H1 (cell line): Measurements from ENCODE around the gene TBR1. TPM values are rescaled to one million over a fixed set of nuclear protein-coding genes. Genes with fewer than 3 reads are reported as not detected.

ENCODE experiments used
- CTCF ChIA-PET: fragments of 300-600 bp; sonication (Branson Sonifier 250); formaldehyde crosslinking; loops from one replicate; lab custom pipeline; 2021; ENCODE audit not compliant: partially characterized antibody; lab: Charles Lee
- POLR2A ChIA-PET: fragments of 300-600 bp; sonication (Branson Sonifier 250); formaldehyde crosslinking; loops from one replicate; lab custom pipeline; 2021; ENCODE audit warnings: inconsistent platforms; ENCODE audit not compliant: partially characterized antibody; lab: Charles Lee
- DNase-seq, 2 experiments: peaks; one replicate each; pipeline versions ENCODE4 v3.0.0 to v3.0.0-alpha.2; 2010 to 2022; ENCODE audit warnings: low spot score in 2 of 2, low read depth in 1 of 2, mixed read lengths in 1 of 2
- FAIRE-seq: peaks from 2 replicates; lab custom pipeline; 2011; peaks lifted over from hg19 to GRCh38; lab: Jason Lieb, UNC
- H2AFZ ChIP-seq: 2 replicates; pipeline ENCODE4 v1.8.1; 2012; ENCODE audit warnings: low read length, inconsistent platforms
- H2AK5ac ChIP-seq: 2 replicates; pipeline ENCODE4 v1.6.1; 2013; ENCODE audit warnings: low read depth, low read length
- H2BK120ac ChIP-seq: replicated peaks from 2 replicates; pipeline ENCODE3; 2013; ENCODE audit warnings: low read depth, low read length, inconsistent platforms
- H2BK12ac ChIP-seq: 2 replicates; pipeline ENCODE4 v1.6.1; 2013; ENCODE audit warnings: low read depth, low read length
- H2BK15ac ChIP-seq: 2 replicates; pipeline ENCODE4 v1.6.1; 2013; ENCODE audit warnings: low read length
- H2BK20ac ChIP-seq: 2 replicates; pipeline ENCODE4 v1.6.1; 2013; ENCODE audit warnings: low read length
- H2BK5ac ChIP-seq: 2 replicates; pipeline ENCODE4 v1.6.1; 2013; ENCODE audit warnings: low read depth, low read length
- H3K14ac ChIP-seq: 2 replicates; pipeline ENCODE4 v1.6.1; 2013; ENCODE audit warnings: inconsistent platforms; ENCODE audit not compliant: insufficient read length
- H3K18ac ChIP-seq: 2 replicates; pipeline ENCODE4 v1.6.1; 2013; ENCODE audit warnings: low read length; ENCODE audit errors: extremely low read depth
- H3K23ac ChIP-seq: 2 replicates; pipeline ENCODE4 v1.6.1; 2013; ENCODE audit warnings: inconsistent platforms; ENCODE audit not compliant: insufficient read length
- H3K23me2 ChIP-seq: 2 replicates; pipeline ENCODE4 v1.6.1; 2013; ENCODE audit warnings: low read depth, low read length
- H3K27ac ChIP-seq: 2 replicates; pipeline ENCODE4 v1.6.1; 2011; ENCODE audit warnings: low read depth, low read length, inconsistent platforms
- H3K27me3 ChIP-seq, 4 experiments: replicated peaks in 1 of 4; 1 replicate in 1 of 4; 2 replicates in 3 of 4; pipeline versions ENCODE4 v1.6.1 to v1.8.1; 2011 to 2013; ENCODE audit warnings: low read length in 3 of 4, mild to moderate bottlenecking in 3 of 4, inconsistent platforms in 2 of 4, mixed read lengths in 2 of 4, moderate library complexity in 1 of 4; ENCODE audit not compliant: control insufficient read depth in 3 of 4, insufficient read depth in 3 of 4; ENCODE audit errors: extremely low read depth in 1 of 4
- H3K36me3 ChIP-seq, 4 experiments: 2 replicates each; pipeline versions ENCODE4 v1.6.1 to v1.8.1; 2011 to 2013; ENCODE audit warnings: mild to moderate bottlenecking in 4 of 4, low read length in 3 of 4, moderate library complexity in 2 of 4, control low read depth in 1 of 4, inconsistent platforms in 1 of 4; ENCODE audit not compliant: insufficient read depth in 4 of 4, control insufficient read depth in 2 of 4
- H3K4ac ChIP-seq: replicated peaks from 2 replicates; pipeline ENCODE3; 2013; ENCODE audit warnings: low read length, low read depth, mixed read lengths, inconsistent platforms; ENCODE audit not compliant: insufficient read length
- H3K4me1 ChIP-seq, 4 experiments: replicated peaks in 1 of 4; 1 replicate in 1 of 4; 2 replicates in 3 of 4; pipeline versions ENCODE4 v1.6.1 to v1.8.1; 2011 to 2013; ENCODE audit warnings: low read length in 3 of 4, inconsistent platforms in 2 of 4, mixed read lengths in 1 of 4; ENCODE audit not compliant: insufficient read depth in 4 of 4, control insufficient read depth in 3 of 4
- H3K4me2 ChIP-seq, 2 experiments: 2 replicates each; pipeline versions ENCODE4 v1.6.1 to v1.8.1; 2011 to 2013; ENCODE audit warnings: low read depth in 2 of 2, low read length in 2 of 2, control low read depth in 1 of 2, inconsistent platforms in 1 of 2, mild to moderate bottlenecking in 1 of 2; ENCODE audit not compliant: insufficient read depth in 1 of 2
- H3K4me3 ChIP-seq, 4 experiments: fragments of 200-600, 300-600 bp in 1 of 4; sonication (generic), shearing (Covaris generic), sonication (Bioruptor Twin) in 1 of 4; 2 replicates each; pipeline versions ENCODE4 v1.5.1 to v1.8.1; 2011 to 2016; ENCODE audit warnings: low read length in 4 of 4, low read depth in 3 of 4, control low read depth in 2 of 4, inconsistent platforms in 2 of 4, mild to moderate bottlenecking in 2 of 4, mixed read lengths in 1 of 4, moderate library complexity in 1 of 4; ENCODE audit not compliant: insufficient read depth in 2 of 4; ENCODE audit errors: extremely low read depth in 1 of 4
- H3K56ac ChIP-seq: replicated peaks from 2 replicates; pipeline ENCODE3; 2013; ENCODE audit warnings: low read depth, mild to moderate bottlenecking, mixed read lengths, low read length, inconsistent platforms; ENCODE audit not compliant: insufficient read length
- H3K79me1 ChIP-seq: 2 replicates; pipeline ENCODE4 v1.6.1; 2013; ENCODE audit warnings: low read depth, low read length, control low read depth
- H3K79me2 ChIP-seq, 2 experiments: 2 replicates each; pipeline versions ENCODE4 v1.6.1 to v1.8.1; 2012 to 2013; ENCODE audit warnings: low read length in 2 of 2, mild to moderate bottlenecking in 2 of 2, inconsistent platforms in 1 of 2; ENCODE audit not compliant: insufficient read depth in 2 of 2, control insufficient read depth in 1 of 2
- H3K9ac ChIP-seq, 4 experiments: replicated peaks in 1 of 4; 1 replicate in 1 of 4; 2 replicates in 3 of 4; pipeline versions ENCODE4 v1.6.1 to v1.8.1; 2011 to 2013; ENCODE audit warnings: low read depth in 3 of 4, low read length in 3 of 4, control low read depth in 2 of 4, mild to moderate bottlenecking in 2 of 4, moderate library complexity in 2 of 4, inconsistent platforms in 1 of 4; ENCODE audit errors: extremely low read depth in 1 of 4
- H3K9me3 ChIP-seq, 2 experiments: 2 replicates each; pipeline versions ENCODE4 v1.6.1 to v1.8.1; 2012 to 2013; ENCODE audit warnings: mild to moderate bottlenecking in 2 of 2, moderate library complexity in 2 of 2, control low read depth in 1 of 2, inconsistent platforms in 1 of 2, low read depth in 1 of 2, low read length in 1 of 2, mixed read lengths in 1 of 2; ENCODE audit not compliant: insufficient read depth in 2 of 2
- H4K20me1 ChIP-seq, 2 experiments: replicated peaks in 1 of 2; 2 replicates each; pipeline versions ENCODE3 to v1.8.1; 2011 to 2013; ENCODE audit warnings: inconsistent platforms in 2 of 2, low read length in 2 of 2, mild to moderate bottlenecking in 1 of 2; ENCODE audit not compliant: insufficient read depth in 2 of 2, control insufficient read depth in 1 of 2
- H4K5ac ChIP-seq: 2 replicates; pipeline ENCODE4 v1.6.1; 2013; ENCODE audit warnings: low read length, low read depth, mixed read lengths, inconsistent platforms; ENCODE audit not compliant: insufficient read length
- H4K8ac ChIP-seq: 2 replicates; pipeline ENCODE4 v1.8.0; 2013; ENCODE audit warnings: mild to moderate bottlenecking, moderate library complexity, low read length, inconsistent platforms; ENCODE audit not compliant: insufficient read depth; ENCODE audit errors: extremely low read depth
- H4K91ac ChIP-seq: replicated peaks from 2 replicates; pipeline ENCODE3; 2013; ENCODE audit warnings: low read length, mixed read lengths, inconsistent platforms; ENCODE audit not compliant: insufficient read length
- CHD2 ChIP-seq: IDR thresholded peaks from 2 replicates; pipeline ENCODE4 v1.6.1; 2012; ENCODE audit warnings: low read length, improper control_type of control experiment
- GABPA ChIP-seq: IDR thresholded peaks from 2 replicates; pipeline ENCODE4 v1.6.1; 2011; ENCODE audit warnings: mild to moderate bottlenecking, low read length, moderate library complexity, borderline replicate concordance; ENCODE audit not compliant: insufficient read depth
- JUND ChIP-seq: IDR thresholded peaks from 2 replicates; pipeline ENCODE4 v1.6.1; 2011; ENCODE audit warnings: mild to moderate bottlenecking, improper control_type of control experiment, low read length
- MAFK ChIP-seq: IDR thresholded peaks from 2 replicates; pipeline ENCODE4 v1.6.1; 2012; ENCODE audit warnings: low read depth, mild to moderate bottlenecking, improper control_type of control experiment, low read length
- POU5F1 ChIP-seq: IDR thresholded peaks from 2 replicates; pipeline ENCODE4 v1.6.1; 2011; ENCODE audit warnings: low read depth, mild to moderate bottlenecking, low read length, moderate library complexity
- RFX5 ChIP-seq: IDR thresholded peaks from 2 replicates; pipeline ENCODE4 v1.6.1; 2011; ENCODE audit warnings: low read depth, low read length, improper control_type of control experiment, borderline replicate concordance
- RNF2 ChIP-seq: fragments of 200-900, 300-1000 bp; sonication (generic); IDR thresholded peaks from 2 replicates; pipeline ENCODE4 v1.7.1; 2016; ENCODE audit warnings: borderline replicate concordance, low read depth, mild to moderate bottlenecking, antibody characterized with exemption, low read length; ENCODE audit not compliant: poor library complexity, severe bottlenecking; ENCODE audit errors: missing control alignments
- SIN3A ChIP-seq, 2 experiments: IDR thresholded peaks in 1 of 2; conservative IDR thresholded peaks in 1 of 2; 2 replicates each; pipeline ENCODE4 v1.6.1; 2011 to 2012; ENCODE audit warnings: low read length in 2 of 2, improper control_type of control experiment in 1 of 2, low read depth in 1 of 2, mild to moderate bottlenecking in 1 of 2
- SIRT6 ChIP-seq: IDR thresholded peaks from one replicate; pipeline ENCODE4 v1.7.1; 2012; ENCODE audit warnings: low read length, inconsistent platforms
- TCF12 ChIP-seq: IDR thresholded peaks from 2 replicates; pipeline ENCODE4 v1.6.1; 2011; ENCODE audit warnings: low read depth, mild to moderate bottlenecking, low read length
- WGBS, 2 experiments: shearing (Covaris generic) in 1 of 2; methylation state at CpG; one replicate each; pipeline versions ENCODE4 v1.1.6 to v1.1.7; 2013 to 2015; ENCODE audit warnings: low lambda C conversion rate in 2 of 2, mixed read lengths in 2 of 2, inconsistent platforms in 1 of 2, low coverage in 1 of 2, missing lambda C conversion rate in 1 of 2; ENCODE audit not compliant: insufficient replicate concordance in 2 of 2, insufficient coverage in 1 of 2, insufficient read length in 1 of 2; ENCODE audit errors: extremely low coverage in 1 of 2, missing lambda C conversion rate in 1 of 2; 5-methylcytosine and 5-hydroxymethylcytosine counted together
- polyA plus RNA-seq, 7 experiments: library from polyadenylated mRNA; depleted of rRNA in 3 of 7; stranded (reverse) in 5 of 7; unstranded in 2 of 7; fragments of >200 nt in 5 of 7; fragments of 200-250 nt in 2 of 7; gene quantifications; 1 replicate in 5 of 7; 2 replicates in 1 of 7; 4 replicates in 1 of 7; pipeline versions ENCODE4 v1.2.1 to v1.2.3, GENCODE V29; 2011 to 2013; ENCODE audit warnings: missing spikeins in 2 of 7, mixed read lengths in 2 of 7
- total RNA-seq: library from RNA; stranded (reverse); fragmentation: NEBNext Ultra II Directional; extraction: Animal tissue kit (Norgen Biotek cat#: 25700); gene quantifications from 2 replicates; pipeline ENCODE4 v1.2.1, GENCODE V29; 2021

TBR1 gene
- total and polyA plus RNA-seq, 2 of the 8 experiments (the other 6 are each of a cell fraction or from before 2014, with no cell fraction given), result not detected

DNA sequence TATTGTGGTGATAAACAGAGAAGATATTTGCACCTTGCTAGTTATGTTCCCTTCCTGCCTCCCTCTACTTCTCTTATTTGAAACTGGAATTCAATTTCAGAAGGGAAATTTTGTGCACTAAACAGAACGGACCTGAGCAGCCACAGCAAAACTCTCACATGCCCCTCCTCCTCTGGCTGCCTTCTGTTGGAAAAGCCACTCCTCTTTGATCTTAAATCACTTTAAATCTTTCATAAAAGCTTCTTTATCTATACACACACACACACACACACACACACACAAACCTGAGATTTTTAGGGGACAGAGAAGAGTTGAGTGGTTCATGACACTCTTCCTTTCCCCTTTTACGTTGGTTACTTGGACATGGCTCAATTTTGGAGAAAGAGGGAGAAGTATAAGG is 5.6 kb downstream of the TBR1 start:
- POLR2A ChIA-PET, result no interaction called here
- Histone ChIP-seq H3K4me1 (peaks cover 7 to 18% (median 12%) of the 10 kb centered on the region in 4 experiments), H2BK15ac (no peak overlapping the region), H2BK120ac (no peak overlapping the region), H3K9me3 (no peaks in the 10 kb centered on the region), H3K4me2 (no peak overlapping the region), H3K9ac (no peak overlapping the region), H2AFZ (no peak overlapping the region), H3K27ac (no peak overlapping the region), H2BK5ac (no peak overlapping the region), H3K79me1 (no peaks in the 10 kb centered on the region), H3K23ac (no peak overlapping the region), H3K36me3 (no peaks in the 10 kb centered on the region; a peak in 1 of 8 replicates), H4K20me1 (peaks cover 3 to 32% of the 10 kb centered on the region in 2 experiments), H3K4ac (no peak overlapping the region), H4K91ac (no peak overlapping the region), H3K14ac (no peak overlapping the region), H2AK5ac (no peak overlapping the region), H3K56ac (no peak overlapping the region), H2BK12ac (no peak overlapping the region), H3K27me3 (peaks cover 86 to 100% (median 97%) of the 10 kb centered on the region in 4 experiments), H4K5ac (no peak overlapping the region), H2BK20ac (no peak overlapping the region), H3K4me3 (no peak overlapping the region), H3K18ac (no peak overlapping the region), H3K23me2 (peaks cover 8% of the 10 kb centered on the region), H4K8ac (no peak overlapping the region), H3K79me2 (no peaks in the 10 kb centered on the region)
- DNase-seq (no peak), FAIRE-seq (no peak)
- CTCF ChIA-PET, result interaction anchor here (0.9 to 1.5 kb wide), 4 partner anchors 115 to 795 kb away, joined by 3 to 7 read pairs (median 4); no protein-coding TSS in a partner anchor
- TF ChIP-seq GABPA (no peak), JUND (no peak), MAFK (no peak), RFX5 (no peak), SIRT6 (no peak), CHD2 (no peak), SIN3A (conservative IDR thresholded peaks at IDR 0.05 in 1 of 2, IDR thresholded peaks at IDR 0.05 in 1 of 2; ENCODE audit: low read depth in 1 of 2, low read length in 2 of 2) (no peak), RNF2 (no peak), TCF12 (no peak), POU5F1 (no peak)
- 3% methylated on average over 2 of the region's 2 CpGs; no CpG with 5 or more reads in 1 of the 2 experiments for WGBS, 2 experiments
